Measurements from ENCODE around the gene PLCG1.

Gene PLCG1

GRCh38 chr20:41158082-41158625, 20.8 kb downstream of the PLCG1 start:
- no peak for TF ChIP-seq CTCF (IDR thresholded peaks at IDR 0.05)
- no peak for TF ChIP-seq ZFX (IDR thresholded peaks at IDR 0.05; ENCODE audit: borderline replicate concordance)
- H3K27ac ChIP-seq, result no peak overlapping the region

DNA sequence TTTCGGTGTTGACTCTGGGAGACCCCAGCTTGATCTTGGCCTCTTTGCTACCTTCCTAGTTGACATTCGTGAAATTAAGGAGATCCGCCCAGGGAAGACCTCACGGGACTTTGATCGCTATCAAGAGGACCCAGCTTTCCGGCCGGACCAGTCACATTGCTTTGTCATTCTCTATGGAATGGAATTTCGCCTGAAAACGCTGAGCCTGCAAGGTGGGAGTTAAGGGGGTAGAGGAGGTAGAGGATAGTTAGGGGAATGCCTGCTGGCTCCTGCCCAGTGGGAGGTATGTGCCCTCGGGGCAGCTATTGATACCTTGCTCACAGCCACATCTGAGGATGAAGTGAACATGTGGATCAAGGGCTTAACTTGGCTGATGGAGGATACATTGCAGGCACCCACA, 22.2 kb downstream of the PLCG1 start:
- no peak overlapping the region for H3K27ac ChIP-seq
- TF ChIP-seq ZFX (IDR thresholded peaks at IDR 0.05; ENCODE audit: borderline replicate concordance) (no peak), CTCF (IDR thresholded peaks at IDR 0.05) (no peak)

DNA sequence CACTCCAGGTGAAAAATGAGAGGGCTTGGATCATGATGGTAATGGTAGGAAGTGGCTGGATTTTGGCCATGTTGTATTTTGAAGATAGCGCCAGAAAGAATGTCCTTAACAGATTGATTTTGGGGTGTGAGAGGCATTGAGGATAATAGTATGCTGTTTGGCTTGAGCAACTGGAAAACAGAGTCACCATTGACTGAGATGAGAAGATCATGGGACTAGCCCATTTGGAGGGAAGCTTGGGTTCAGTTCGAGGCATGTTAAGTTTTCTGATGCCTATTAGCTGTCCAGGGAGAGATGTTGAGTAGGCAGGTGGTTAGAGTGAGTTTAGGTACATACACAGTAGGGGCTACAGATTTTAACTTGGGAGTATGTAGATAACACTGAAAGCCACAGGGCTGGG, 23.3 kb downstream of the PLCG1 start:
- H3K27ac ChIP-seq, result no peak overlapping the region
- TF ChIP-seq ZFX (IDR thresholded peaks at IDR 0.05; ENCODE audit: borderline replicate concordance) (no peak), CTCF (IDR thresholded peaks at IDR 0.05) (no peak)

DNA sequence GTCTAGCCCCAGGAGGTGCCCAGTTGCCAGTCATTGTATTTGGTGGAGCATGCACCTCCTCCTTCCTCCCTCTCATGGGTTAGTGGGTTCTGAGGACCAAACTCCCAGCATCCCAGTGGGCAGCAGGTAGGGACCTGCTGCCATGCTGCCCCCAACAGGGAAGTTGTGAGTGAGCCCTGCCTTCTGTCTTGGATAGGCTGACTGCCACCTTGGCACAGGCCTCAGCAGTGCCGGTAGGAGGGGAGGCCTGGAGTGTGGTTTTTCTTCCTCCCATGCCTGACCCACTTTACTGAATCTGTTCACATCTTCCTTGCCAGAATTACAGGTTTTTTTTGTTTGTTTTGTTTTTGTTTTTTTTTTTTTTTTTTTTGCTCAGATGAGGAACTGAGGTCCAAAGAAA, 24.5 kb downstream of the PLCG1 start:
- H3K27ac ChIP-seq, result no peak overlapping the region
- TF ChIP-seq CTCF (IDR thresholded peaks at IDR 0.05) (no peak), ZFX (IDR thresholded peaks at IDR 0.05; ENCODE audit: borderline replicate concordance) (no peak)

GRCh38 chr20:41162396-41162795, 25.1 kb downstream of the PLCG1 start:
- TF ChIP-seq CTCF (IDR thresholded peaks at IDR 0.05) (no peak), ZFX (IDR thresholded peaks at IDR 0.05; ENCODE audit: borderline replicate concordance) (no peak)
- H3K27ac ChIP-seq, result no peak overlapping the region

DNA sequence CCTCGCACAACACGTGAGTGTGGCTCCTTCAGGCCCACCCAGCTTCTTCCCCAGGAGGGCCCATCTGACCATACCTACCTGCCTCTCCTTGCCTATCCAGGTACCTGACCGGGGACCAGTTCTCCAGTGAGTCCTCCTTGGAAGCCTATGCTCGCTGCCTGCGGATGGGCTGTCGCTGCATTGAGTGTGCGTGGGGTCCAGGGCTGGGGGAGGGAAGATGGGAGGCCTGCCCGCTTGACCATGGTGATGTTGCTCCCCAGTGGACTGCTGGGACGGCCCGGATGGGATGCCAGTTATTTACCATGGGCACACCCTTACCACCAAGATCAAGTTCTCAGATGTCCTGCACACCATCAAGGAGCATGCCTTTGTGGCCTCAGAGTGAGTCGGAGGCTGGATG, 26.5 kb downstream of the PLCG1 start:
- TF ChIP-seq ZFX (IDR thresholded peaks at IDR 0.05; ENCODE audit: borderline replicate concordance) (no peak), CTCF (IDR thresholded peaks at IDR 0.05) (no peak)
- H3K27ac ChIP-seq, result no peak overlapping the region

- TF ChIP-seq CTCF (IDR thresholded peaks at IDR 0.05), result no peak
- no peak for TF ChIP-seq ZFX (IDR thresholded peaks at IDR 0.05; ENCODE audit: borderline replicate concordance)
- no peak overlapping the region for H3K27ac ChIP-seq
Measured at GRCh38 chr20:41165001-41165882, 27.9 kb downstream of the PLCG1 start.

Data from 22Rv1 (cell line).